BJ (cell line): ENCODE data around the gene B4GALNT1. TPM values are rescaled to one million over a fixed set of nuclear protein-coding genes. Genes with fewer than 3 reads are reported as not detected.
"Not testable (repeated sequence)": the region's sequence is repeated elsewhere in the genome, so short reads cannot be mapped to it uniquely, and the experiment has no call there.

Experiments used
- CTCF ChIA-PET: fragments of 350-600 bp; formaldehyde crosslinking; extraction: SDS; loops from one replicate; lab custom pipeline; 2021; ENCODE audit warnings: antibody characterized with exemption, inconsistent platforms; lab: Yijun Ruan, JAX
- POLR2A ChIA-PET: fragments of 300-600 bp; sonication (Branson Sonifier 250); formaldehyde crosslinking; extraction: SDS; loops from one replicate; lab custom pipeline; 2021; ENCODE audit warnings: antibody characterized with exemption; lab: Charles Lee
- DNase-seq: peaks from one replicate; pipeline ENCODE4 v3.0.0-alpha.2; 2011; ENCODE audit warnings: low read depth
- H3K27me3 ChIP-seq: 2 replicates; pipeline ENCODE4 v1.6.0; 2011; ENCODE audit warnings: low read length; ENCODE audit not compliant: control insufficient read depth, insufficient read depth
- H3K36me3 ChIP-seq: 2 replicates; pipeline ENCODE4 v1.5.1; 2011; ENCODE audit warnings: low read length; ENCODE audit not compliant: control insufficient read depth, insufficient read depth
- H3K4me3 ChIP-seq: 2 replicates; pipeline ENCODE4 v1.5.1; 2011; ENCODE audit warnings: low read depth, mild to moderate bottlenecking, control low read depth, low read length
- polyA plus RNA-seq: library from polyadenylated mRNA; depleted of rRNA; stranded (reverse); fragments of >200 nt; gene quantifications from 2 replicates; pipeline ENCODE4 v1.2.3, GENCODE V29; 2011
- TF ChIP-seq, protein P1 (sequence below): IDR thresholded peaks from 2 replicates; pipeline ENCODE4 v1.5.1; 2011; ENCODE audit warnings: low read depth, mild to moderate bottlenecking, control low read depth, inconsistent platforms, low read length, moderate library complexity; ENCODE audit not compliant: insufficient read depth

B4GALNT1 gene
- polyA plus RNA-seq, 1 experiment = 2.7 TPM

GRCh38 chr12:57655541-57656240, 22.7 kb upstream of the B4GALNT1 start:
- no peak for DNase-seq
- ChIA-PET POLR2A (no interaction called here), CTCF (interaction anchor here (1.2 kb wide), 1 partner anchor 23 kb away, joined by 3 read pairs; the partner anchor contains the start of gene B4GALNT1)
- Histone ChIP-seq H3K27me3 (peaks cover 2% of the 10 kb centered on the region; the same call in 1 of the 2 replicates), H3K36me3 (no peaks in the 10 kb centered on the region), H3K4me3 (no peak overlapping the region)
- TF ChIP-seq, protein P1, sequence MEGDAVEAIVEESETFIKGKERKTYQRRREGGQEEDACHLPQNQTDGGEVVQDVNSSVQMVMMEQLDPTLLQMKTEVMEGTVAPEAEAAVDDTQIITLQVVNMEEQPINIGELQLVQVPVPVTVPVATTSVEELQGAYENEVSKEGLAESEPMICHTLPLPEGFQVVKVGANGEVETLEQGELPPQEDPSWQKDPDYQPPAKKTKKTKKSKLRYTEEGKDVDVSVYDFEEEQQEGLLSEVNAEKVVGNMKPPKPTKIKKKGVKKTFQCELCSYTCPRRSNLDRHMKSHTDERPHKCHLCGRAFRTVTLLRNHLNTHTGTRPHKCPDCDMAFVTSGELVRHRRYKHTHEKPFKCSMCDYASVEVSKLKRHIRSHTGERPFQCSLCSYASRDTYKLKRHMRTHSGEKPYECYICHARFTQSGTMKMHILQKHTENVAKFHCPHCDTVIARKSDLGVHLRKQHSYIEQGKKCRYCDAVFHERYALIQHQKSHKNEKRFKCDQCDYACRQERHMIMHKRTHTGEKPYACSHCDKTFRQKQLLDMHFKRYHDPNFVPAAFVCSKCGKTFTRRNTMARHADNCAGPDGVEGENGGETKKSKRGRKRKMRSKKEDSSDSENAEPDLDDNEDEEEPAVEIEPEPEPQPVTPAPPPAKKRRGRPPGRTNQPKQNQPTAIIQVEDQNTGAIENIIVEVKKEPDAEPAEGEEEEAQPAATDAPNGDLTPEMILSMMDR = no peak

DNA sequence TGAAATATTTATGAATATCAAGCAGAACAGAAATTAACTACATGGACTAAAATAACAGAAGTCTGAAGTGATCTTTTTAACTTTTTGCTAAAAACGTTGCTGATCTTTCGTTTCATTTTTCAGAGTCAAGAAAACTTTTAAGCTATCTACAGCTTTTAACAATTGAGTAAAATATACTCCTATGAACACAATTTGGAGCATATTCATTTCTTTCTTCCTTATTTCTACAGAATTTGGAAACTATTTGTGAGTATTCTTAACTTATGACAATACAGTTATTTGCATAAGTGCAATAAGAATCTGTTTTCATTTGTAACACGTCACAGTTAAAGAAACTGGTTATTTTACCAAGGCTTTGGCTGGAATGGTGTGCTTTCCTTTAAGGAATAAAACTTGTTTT, 21.0 kb upstream of the B4GALNT1 start:
- ChIA-PET CTCF (interaction anchor here (1.0 kb wide), 1 partner anchor 21 kb away, joined by 4 read pairs; the partner anchor contains the start of gene B4GALNT1), POLR2A (no interaction called here)
- Histone ChIP-seq H3K36me3 (no peaks in the 10 kb centered on the region), H3K4me3 (no peak overlapping the region), H3K27me3 (peaks cover 2% of the 10 kb centered on the region; the same call in 1 of the 2 replicates)
- DNase-seq = no peak
- TF ChIP-seq, protein P1 = no peak

DNA sequence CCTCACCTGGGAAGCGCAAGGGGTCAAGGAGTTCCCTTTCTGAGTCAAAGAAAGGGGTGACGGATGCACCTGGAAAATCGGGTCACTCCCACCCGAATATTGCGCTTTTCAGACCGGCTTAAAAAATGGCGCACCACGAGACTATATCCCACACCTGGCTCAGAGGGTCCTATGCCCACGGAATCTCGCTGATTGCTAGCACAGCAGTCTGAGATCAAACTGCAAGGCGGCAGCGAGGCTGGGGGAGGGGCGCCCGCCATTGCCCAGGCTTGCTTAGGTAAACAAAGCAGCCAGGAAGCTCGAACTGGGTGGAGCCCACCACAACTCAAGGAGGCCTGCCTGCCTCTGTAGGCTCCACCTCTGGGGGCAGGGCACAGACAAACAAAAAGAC, 13.7 kb upstream of the B4GALNT1 start:
- H3K27me3 ChIP-seq, POLR2A ChIA-PET, H3K36me3 ChIP-seq, DNase-seq, H3K4me3 ChIP-seq: not testable (repeated sequence)
- CTCF ChIA-PET = interaction anchor here (0.6 kb wide), 1 partner anchor 15 kb away, joined by 3 read pairs; no protein-coding TSS in a partner anchor

DNA sequence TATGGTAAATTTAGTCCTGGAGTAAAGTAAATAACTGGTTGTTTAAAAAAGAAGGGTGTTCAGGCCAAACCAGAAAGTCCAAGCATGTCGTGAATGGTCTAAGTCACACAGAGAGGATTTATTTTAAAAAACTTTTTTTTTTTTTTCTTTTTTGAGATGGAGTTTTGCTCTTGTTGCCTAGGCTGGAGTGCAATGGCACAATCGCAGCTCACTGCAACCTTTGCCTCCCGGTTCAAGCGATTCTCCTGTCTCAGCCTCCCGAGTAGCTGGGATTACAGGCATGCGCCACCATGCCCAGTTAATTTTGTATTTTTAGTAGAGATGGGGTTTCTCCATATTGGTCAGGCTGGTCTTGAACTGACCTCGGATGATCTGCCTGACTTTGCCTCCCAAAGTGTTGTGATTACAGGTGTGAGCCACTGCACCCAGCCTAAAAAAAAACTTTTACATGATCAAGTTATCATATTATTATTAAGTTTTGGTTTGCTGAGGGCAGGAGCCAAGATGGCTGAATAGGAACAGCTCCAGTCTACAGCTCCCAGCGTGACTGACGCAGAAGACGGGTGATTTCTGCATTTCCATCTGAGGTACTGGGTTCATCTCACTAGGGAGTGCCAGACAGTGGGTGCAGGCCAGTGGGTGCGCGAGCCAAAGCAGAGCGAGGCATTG, 13.1 kb upstream of the B4GALNT1 start:
- CTCF ChIA-PET = interaction anchor here (0.6 to 1.0 kb wide), 3 partner anchors 12 to 63 kb away, joined by 3 read pairs; no protein-coding TSS in a partner anchor
- DNase-seq, H3K36me3 ChIP-seq, POLR2A ChIA-PET, H3K4me3 ChIP-seq, H3K27me3 ChIP-seq: not testable (repeated sequence)

GRCh38 chr12:57641699-57642442, 8.9 kb upstream of the B4GALNT1 start:
- ChIA-PET POLR2A (no interaction called here), CTCF (interaction anchor here (0.6 to 4.5 kb wide), 6 partner anchors 9 to 58 kb away, joined by 3 to 17 read pairs (median 4); partner anchors contain the start of gene B4GALNT1)
- no peak for DNase-seq
- Histone ChIP-seq H3K36me3 (no peaks in the 10 kb centered on the region), H3K4me3 (no peak overlapping the region), H3K27me3 (peaks cover 9% of the 10 kb centered on the region)
- TF ChIP-seq, protein P1 = no peak
